ENCODE measurements around the gene TAB2. TPM values are rescaled to one million over a fixed set of nuclear protein-coding genes. Genes with fewer than 3 reads are reported as not detected.
A peak's percentile ranks its signal among the peaks of the same experiment; 100 is the strongest.

The TAB2 gene
- total and polyA plus RNA-seq, 9 of the 15 experiments (the other 6 are each of a cell fraction or from before 2014, with no cell fraction given) = 9.1 to 38.3 (median 18.6) TPM

DNA sequence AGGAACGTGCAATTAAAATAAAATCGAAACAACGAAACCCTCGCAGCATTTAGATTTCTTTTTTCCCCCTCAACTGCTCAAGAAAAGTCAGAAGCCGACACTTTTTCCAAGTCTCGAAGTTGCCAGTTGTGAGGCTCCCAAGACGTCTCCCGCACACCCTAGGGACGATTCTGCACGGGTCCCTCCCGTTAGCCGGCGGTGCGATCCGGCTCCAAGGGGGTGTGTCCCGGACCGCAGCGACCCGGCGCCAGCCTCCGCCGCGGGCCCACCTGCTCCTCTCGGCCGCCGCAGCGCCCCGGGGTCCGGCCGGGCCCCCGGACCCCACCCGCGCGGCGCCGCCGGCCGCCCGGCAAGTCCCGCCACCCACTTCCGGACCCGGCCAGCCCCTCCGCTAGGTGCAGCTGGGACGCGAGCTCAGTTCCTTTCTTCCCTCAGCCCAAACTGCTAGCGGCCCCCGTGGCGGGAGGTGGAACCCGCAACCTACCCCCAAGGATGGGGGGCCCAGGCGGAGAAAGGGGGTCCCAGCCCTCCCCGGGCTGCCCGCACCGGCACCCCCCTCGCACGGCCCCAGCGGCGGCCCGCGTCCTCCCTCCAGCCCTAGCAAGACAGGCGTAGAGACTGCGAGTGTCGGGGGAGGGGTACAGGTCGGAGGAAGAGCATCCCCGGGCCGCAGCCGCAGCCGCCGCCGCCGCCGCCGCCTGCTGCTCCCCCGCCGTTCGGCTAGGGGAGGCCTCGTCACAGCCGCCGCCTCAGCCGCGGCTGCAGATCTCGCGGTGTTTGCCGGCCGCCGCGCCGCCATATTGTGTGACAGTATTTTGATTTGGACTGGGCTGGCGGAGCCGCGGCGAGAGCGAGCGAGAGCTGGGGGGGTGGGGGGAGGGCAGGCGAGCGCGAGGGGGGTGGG is 520 bp upstream of the TAB2 start (continued):
- TF ChIP-seq, protein P1, sequence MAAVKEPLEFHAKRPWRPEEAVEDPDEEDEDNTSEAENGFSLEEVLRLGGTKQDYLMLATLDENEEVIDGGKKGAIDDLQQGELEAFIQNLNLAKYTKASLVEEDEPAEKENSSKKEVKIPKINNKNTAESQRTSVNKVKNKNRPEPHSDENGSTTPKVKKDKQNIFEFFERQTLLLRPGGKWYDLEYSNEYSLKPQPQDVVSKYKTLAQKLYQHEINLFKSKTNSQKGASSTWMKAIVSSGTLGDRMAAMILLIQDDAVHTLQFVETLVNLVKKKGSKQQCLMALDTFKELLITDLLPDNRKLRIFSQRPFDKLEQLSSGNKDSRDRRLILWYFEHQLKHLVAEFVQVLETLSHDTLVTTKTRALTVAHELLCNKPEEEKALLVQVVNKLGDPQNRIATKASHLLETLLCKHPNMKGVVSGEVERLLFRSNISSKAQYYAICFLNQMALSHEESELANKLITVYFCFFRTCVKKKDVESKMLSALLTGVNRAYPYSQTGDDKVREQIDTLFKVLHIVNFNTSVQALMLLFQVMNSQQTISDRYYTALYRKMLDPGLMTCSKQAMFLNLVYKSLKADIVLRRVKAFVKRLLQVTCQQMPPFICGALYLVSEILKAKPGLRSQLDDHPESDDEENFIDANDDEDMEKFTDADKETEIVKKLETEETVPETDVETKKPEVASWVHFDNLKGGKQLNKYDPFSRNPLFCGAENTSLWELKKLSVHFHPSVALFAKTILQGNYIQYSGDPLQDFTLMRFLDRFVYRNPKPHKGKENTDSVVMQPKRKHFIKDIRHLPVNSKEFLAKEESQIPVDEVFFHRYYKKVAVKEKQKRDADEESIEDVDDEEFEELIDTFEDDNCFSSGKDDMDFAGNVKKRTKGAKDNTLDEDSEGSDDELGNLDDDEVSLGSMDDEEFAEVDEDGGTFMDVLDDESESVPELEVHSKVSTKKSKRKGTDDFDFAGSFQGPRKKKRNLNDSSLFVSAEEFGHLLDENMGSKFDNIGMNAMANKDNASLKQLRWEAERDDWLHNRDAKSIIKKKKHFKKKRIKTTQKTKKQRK (IDR thresholded peaks at IDR 0.05; ENCODE audit: borderline replicate concordance, low read depth, low read length) = no peak
- TF ChIP-seq LEF1 (IDR thresholded peaks at IDR 0.05) (no peak), E2F3 (CRISPR knock-in tag; IDR thresholded peaks at IDR 0.05) (0 out of 2 replicates have a peak, but pooled peaks have one; percentile 58), ZNF589 (CRISPR knock-in tag; IDR thresholded peaks at IDR 0.05; ENCODE audit: low read depth) (peak; percentile 10; the same call in 1 of the 2 replicates), ZBTB2 (IDR thresholded peaks at IDR 0.05) (0 out of 2 replicates have a peak, but pooled peaks have one; percentile 33), DIDO1 (tag; IDR thresholded peaks at IDR 0.05; ENCODE audit: low read depth) (no peak), CBX1 (IDR thresholded peaks at IDR 0.05; ENCODE audit: low read depth) (no peak; the same call in 1 of the 2 replicates), KLF6 (CRISPR knock-in tag; IDR thresholded peaks at IDR 0.05; ENCODE audit: borderline replicate concordance) (no peak), ZNF766 (CRISPR knock-in tag; conservative IDR thresholded peaks at IDR 0.05) (no peak; the same call in 1 of the 2 replicates), RBM39 (optimal IDR thresholded peaks at IDR 0.05; ENCODE audit: low read depth, low read length) (no peak), ZNF253 (CRISPR knock-in tag; conservative IDR thresholded peaks at IDR 0.05) (no peak), CXXC5 (CRISPR knock-in tag; IDR thresholded peaks at IDR 0.05) (peak; percentile 92), PURB (CRISPR knock-in tag; IDR thresholded peaks at IDR 0.05; ENCODE audit: low read depth) (no peak), KDM2B (CRISPR knock-in tag; IDR thresholded peaks at IDR 0.05) (peak; percentile 88), ZNF282 (CRISPR knock-in tag; IDR thresholded peaks at IDR 0.05) (no peak)
- TF ChIP-seq, protein P2, sequence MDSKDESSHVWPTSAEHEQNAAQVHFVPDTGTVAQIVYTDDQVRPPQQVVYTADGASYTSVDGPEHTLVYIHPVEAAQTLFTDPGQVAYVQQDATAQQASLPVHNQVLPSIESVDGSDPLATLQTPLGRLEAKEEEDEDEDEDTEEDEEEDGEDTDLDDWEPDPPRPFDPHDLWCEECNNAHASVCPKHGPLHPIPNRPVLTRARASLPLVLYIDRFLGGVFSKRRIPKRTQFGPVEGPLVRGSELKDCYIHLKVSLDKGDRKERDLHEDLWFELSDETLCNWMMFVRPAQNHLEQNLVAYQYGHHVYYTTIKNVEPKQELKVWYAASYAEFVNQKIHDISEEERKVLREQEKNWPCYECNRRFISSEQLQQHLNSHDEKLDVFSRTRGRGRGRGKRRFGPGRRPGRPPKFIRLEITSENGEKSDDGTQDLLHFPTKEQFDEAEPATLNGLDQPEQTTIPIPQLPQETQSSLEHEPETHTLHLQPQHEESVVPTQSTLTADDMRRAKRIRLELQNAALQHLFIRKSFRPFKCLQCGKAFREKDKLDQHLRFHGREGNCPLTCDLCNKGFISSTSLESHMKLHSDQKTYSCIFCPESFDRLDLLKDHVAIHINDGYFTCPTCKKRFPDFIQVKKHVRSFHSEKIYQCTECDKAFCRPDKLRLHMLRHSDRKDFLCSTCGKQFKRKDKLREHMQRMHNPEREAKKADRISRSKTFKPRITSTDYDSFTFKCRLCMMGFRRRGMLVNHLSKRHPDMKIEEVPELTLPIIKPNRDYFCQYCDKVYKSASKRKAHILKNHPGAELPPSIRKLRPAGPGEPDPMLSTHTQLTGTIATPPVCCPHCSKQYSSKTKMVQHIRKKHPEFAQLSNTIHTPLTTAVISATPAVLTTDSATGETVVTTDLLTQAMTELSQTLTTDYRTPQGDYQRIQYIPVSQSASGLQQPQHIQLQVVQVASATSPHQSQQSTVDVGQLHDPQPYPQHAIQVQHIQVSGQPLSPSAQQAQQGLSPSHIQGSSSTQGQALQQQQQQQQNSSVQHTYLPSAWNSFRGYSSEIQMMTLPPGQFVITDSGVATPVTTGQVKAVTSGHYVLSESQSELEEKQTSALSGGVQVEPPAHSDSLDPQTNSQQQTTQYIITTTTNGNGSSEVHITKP (IDR thresholded peaks at IDR 0.05; ENCODE audit: partially characterized antibody) = peak; percentile 86
- TF ChIP-seq, protein P3, sequence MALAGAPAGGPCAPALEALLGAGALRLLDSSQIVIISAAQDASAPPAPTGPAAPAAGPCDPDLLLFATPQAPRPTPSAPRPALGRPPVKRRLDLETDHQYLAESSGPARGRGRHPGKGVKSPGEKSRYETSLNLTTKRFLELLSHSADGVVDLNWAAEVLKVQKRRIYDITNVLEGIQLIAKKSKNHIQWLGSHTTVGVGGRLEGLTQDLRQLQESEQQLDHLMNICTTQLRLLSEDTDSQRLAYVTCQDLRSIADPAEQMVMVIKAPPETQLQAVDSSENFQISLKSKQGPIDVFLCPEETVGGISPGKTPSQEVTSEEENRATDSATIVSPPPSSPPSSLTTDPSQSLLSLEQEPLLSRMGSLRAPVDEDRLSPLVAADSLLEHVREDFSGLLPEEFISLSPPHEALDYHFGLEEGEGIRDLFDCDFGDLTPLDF (CRISPR knock-in tag; IDR thresholded peaks at IDR 0.05) = peak; percentile 74; the same call in 1 of the 2 replicates
